Right lung (tissue), 10 donors: ENCODE data around the gene LY6G6C. TPM values are rescaled to one million over a fixed set of nuclear protein-coding genes. Genes with fewer than 3 reads are reported as not detected.

Experiments used
- DNase-seq, 2 donors: peaks; one replicate each; pipeline ENCODE4 v3.0.0-alpha.2; 2013
- long read RNA-seq, 8 donors: transcript quantifications; one replicate each; lab custom pipeline, GENCODE V29; 2026
- polyA plus RNA-seq, 5 donors: library from polyadenylated mRNA; unstranded; fragments of 120-200 nt; gene quantifications; one replicate each; pipeline versions ENCODE4 v1.2.1 to v1.2.3, GENCODE V29; 2013; ENCODE audit warnings: inconsistent platforms in 1 of 5, low replicate concordance in 1 of 5; ENCODE audit not compliant: insufficient read length in 5 of 5, insufficient read depth in 1 of 5

The LY6G6C gene, protein sequence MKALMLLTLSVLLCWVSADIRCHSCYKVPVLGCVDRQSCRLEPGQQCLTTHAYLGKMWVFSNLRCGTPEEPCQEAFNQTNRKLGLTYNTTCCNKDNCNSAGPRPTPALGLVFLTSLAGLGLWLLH
- polyA plus RNA-seq, result under 1 TPM; 0.39 to 0.93 (median 0.65) TPM
- long read RNA-seq, donor 1, result 0 reads
- long read RNA-seq, donor 2, result 0 reads
- long read RNA-seq, donor 3, result 0 reads
- long read RNA-seq, donor 4, result 0 reads
- long read RNA-seq, donor 5, result 0 reads
- long read RNA-seq, donor 6, result 0 reads
- long read RNA-seq, donor 7, result 0 reads
- long read RNA-seq, donor 8, result 0 reads

DNA sequence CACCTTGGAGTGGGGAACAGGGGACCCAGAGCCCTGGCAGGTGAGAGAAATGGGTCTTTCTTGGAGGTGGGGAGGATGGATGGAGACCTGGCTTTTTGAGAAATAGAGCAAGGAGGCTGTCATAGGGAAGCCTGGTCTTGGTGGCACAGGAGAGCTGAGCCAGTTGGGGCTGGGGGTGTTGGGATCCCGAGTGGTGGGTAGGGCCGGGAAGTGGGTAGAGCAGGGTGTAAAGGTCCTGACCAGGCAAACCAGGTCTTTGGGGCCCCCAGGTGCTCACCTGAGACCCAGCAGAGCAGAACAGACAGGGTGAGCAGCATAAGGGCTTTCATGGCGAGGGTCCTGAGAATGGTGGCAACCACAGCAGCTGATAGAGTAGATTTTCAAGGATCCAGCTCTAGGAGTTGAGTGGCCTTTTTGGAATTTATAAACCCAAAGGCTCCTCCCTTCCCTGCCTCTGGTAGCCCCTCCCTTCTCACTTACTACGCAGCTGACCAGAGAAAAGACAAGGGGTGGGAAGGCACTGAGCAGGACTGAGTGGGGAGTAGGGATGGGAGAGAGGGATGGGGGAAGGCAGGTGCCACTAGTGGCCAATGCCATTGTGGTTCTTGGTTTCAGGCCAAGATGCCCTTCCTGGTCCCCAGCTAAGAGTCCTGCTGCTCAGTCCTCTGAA lies at the start of gene LY6G6C:
Gene LY6G6C, minus strand, starts transcription at position 396 of the 670 bp plus-strand sequence. Its CDS starts 67 bp downstream, at position 329.
- DNase-seq, result no peak

DNA sequence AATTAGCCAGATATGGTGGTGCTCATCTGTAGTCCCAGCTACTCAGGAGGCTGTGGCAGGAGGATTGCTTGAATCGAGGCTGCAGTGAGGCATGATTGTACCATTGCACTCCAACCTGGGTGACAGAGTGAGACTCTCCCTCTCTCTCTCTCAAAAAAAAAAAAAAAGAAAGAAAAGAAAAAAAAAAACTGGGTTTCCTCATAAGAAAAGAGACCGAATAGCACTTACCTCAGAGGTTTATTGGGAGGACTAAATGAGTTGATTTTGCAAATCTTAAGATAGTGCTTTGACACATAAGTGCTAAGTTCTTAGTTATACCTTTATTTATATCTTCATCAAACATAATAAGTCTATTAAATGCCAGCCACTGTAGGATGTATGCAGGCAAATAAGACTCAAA lies 49.3 kb upstream of the LY6G6C start:
- DNase-seq, result no peak

DNA sequence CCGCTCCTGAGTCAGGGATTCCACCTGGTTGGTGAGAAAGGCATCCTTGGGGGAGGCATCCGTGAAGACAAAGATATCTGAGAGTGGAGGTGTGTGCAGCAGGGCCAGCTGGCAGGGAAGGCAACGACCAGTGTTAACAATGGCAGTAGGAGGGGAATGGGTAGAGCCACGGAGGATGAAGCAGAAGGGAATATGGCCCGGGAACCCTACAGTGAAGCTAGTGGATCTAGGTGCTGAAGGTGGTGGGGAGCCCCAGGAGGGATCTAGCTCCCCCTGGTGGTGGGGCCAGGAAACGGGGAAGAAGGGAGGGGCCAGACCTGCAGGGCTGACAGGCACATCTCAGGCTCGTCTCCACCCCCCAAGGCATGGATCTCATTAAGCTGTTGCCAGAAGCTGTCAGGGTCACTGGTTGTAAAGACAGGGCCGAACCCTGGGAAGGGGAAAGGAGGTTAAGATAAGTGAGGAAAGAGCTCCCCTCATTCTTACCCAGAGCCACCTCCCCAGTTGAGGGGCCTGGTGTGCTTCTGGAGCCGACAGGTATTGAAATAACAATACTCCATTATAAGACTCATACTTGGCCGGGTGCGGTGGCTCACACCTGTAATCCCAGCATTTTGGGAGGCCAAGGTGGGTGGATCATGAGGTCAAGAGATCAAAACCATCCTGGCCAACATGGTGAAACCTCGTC lies 48.3 kb upstream of the LY6G6C start:
- no peak for DNase-seq

DNA sequence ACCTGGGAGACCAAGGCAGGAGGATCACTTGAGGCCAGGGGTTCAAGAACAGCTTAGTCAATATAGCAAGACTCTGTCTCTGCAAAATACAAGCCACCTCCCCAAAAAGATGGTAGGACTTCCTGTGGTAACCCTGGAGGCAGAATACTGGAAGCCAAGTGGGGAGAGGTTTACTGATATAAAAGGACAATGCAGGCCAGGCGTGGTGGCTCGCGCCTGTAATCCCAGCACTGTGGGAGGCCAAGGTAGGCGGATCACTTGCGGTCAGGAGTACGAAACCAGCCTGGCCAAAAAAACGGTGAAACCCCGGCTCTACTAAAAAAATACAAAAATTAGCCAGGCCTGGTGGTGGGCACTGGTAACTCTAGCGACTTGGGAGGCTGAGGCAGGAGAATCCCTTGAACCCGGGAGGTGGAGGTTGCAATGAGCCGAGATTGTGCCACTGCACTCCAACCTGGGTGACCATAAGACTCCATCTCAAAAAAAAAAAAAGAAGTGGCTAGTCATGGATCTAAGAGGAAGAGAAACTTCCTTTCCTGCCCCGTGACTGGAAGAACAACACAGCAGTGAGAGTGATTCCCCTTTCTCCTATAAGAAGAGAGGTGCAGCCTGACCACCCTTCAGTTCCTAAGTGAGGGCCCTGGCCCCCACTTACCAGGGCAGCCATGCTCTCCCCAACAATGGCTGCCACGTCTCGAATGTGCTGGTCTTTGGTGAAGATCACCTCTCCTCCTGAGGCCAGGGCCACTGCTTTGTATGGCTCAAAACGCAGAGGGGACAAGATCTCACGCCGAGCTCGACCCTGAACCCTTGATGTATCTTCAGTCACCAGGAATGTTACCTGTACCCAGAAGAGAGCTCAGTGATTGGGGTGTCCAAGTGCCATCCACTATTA lies 47.1 kb upstream of the LY6G6C start:
- no peak for DNase-seq

DNA sequence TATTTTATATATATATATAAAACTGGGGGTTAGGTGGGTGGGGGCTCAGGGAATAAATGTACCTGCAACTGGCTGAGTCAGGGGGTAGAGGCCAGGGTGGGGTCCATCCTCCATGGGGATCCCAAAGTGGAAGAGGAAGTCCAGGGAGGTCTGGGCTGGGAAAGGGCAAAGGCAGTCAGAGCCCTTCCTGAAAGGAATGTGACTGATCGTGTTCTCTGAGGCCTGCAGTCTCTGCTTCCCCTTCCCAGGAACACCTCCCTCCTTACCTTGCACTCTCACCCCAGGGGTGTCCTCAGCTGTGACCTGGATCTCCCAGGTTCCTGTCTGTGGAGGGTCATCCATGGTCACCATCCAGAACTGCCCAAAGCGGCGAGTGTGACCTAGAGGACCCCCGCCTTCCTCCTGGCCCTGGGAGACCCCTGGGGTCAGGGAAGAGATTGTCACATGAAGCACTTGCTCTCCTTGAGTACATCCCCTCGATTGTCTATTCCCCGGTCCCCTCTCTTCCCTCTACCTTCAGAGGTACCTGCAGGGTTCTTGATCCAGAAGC lies 45.6 kb upstream of the LY6G6C start:
- no peak for DNase-seq

DNA sequence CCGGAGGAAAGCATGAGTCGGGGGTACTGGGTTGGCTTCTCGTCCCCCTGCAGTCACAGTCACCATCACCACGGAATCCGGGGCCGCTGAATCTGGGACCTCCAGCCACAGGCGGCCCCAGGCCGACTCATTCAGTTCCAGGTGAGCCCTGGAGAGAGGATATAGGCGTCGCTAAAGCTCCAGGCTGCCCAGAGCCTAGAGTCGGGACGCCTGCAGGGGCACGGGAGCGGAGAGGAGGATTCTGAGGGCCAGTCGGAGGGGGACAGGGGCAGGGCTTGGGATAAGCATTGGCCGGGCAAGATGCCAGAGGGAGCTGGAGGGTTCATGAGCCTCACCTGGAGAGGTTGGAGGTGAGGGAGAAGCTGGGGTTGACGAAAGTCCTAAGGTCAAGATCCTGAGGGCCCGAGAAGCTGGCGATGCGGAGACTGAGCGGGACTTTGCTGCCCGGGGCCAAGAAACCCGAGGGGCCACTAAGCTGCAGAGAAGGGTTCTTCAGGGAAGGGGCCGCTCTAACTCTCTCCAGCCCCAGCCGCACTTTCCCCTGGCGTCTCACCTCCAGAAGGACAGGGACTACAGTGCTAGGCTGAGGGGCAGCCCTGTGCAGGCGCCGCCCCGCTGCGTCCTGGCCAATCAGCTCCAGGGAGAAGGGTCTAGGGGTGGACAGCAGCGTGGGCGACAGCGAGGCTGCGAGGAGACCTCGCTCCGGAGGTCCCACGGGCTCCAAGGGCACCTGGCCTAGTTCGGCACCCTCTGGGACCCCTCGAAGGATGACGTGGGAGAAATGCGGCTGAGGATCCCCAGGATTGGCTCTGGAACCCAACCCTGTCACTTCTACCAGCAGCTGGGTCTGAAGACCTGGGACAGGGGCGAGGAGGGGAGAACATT lies 44.6 kb upstream of the LY6G6C start:
- DNase-seq, result no peak

DNA sequence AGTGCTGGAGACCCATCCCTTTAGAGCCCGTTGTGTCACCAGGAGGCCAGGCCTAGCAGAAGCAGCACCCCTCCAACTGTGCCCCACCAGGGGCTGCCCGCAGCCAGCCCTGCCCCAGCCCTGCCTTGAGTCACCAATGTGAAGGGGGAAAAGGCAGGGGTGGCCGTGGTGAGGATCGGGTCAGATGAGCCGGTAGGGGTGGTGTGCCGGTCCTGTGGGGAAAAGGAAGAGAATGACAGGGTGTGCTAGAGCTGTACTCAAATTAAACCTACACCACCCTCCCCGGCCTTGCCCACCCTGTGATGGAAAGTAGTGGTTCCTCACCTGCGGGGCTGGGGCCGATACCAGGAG lies 44.0 kb upstream of the LY6G6C start:
- no peak for DNase-seq

DNA sequence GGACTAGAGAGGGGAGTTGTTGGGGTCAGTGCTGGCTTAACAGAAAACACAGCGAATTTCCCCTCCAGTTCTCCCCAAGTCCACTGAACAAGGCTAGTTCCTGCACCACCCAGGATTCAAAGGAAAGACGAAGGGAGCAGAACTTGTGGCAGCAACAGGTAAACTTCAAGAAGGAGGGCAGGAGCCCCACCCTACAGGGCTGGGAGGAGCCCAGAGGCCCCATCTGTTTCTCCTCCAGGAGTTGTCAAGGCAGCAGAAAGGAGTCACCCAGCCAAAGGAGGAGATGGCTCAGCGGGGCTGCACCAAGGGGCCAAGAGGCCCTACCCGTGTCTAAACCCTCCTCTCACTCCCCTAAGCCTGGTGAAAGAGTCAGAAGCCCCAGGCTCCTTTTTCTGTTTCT lies 42.7 kb upstream of the LY6G6C start:
- DNase-seq, result no peak

DNA sequence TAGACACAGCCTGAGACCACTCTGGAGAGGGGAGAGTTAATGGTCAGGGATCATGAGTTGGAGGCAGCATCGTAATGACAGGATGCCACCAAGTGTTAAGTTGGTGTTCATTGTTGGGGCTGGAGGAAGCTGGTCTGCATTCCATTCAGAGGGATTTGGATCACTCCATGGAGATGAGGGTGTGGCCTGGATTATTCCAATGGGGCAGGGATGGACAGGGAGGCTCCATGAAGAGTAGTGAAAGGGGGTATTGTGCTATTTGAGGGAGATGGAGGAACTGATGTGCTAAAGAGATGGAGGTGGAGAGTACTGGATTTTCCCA lies 42.0 kb upstream of the LY6G6C start:
- DNase-seq, result no peak

DNA sequence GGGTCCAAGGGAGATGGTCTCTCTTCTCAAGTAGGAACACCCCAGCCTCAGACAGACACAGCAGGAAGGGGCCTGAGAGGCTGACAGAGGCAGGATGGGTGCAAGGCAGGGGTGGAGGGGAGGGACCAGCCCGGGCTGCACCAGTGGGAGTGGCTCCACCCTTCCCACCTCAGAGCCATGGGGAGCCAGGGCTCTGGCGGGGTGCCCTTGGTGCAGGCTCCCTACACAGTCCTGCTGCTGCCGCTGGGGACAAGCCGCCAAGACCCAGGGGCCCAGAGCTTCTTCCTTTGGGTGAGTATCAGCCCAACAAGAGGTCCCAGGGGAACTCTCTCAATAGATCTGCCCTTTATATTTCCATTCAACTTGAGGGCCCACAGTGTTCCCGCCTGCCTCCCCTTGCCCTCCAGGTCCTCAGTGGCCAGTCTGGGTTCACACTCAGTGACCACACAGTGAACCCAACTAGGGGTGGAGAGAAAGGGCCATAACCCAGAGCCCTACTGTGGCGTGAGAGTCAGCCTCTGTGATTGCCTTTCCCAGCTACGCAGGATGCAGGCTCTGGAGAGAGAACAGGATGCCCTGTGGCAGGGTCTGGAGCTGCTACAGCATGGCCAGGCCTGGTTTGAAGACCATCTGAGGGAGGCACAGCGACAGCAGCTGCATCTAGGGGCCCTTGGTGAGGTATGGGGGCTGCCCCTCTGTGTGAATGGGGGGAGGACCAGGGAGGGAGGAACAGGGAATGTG lies 41.5 kb upstream of the LY6G6C start:
- no peak for DNase-seq

DNA sequence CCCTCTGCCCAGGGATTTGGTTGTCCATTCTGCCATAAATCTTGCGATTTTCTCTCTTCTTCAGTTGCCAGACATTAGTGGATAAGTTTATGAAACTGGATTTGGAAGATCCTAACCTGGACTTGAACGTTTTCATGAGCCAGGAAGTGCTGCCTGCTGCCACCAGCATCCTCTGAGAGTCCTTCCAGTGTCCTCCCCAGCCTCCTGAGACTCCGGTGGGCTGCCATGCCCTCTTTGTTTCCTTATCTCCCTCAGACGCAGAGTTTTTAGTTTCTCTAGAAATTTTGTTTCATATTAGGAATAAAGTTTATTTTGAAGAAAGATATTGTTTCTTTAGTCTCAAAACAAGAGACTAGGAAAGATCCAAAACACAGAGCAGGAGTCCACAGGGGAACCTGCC lies 40.8 kb upstream of the LY6G6C start, which contains the start of gene SAPCD1:
Gene SAPCD1, plus strand, starts transcription at position 301 of the 400 bp plus-strand sequence. CDS start 399 bp downstream, outside the sequence.
- DNase-seq, result no peak

DNA sequence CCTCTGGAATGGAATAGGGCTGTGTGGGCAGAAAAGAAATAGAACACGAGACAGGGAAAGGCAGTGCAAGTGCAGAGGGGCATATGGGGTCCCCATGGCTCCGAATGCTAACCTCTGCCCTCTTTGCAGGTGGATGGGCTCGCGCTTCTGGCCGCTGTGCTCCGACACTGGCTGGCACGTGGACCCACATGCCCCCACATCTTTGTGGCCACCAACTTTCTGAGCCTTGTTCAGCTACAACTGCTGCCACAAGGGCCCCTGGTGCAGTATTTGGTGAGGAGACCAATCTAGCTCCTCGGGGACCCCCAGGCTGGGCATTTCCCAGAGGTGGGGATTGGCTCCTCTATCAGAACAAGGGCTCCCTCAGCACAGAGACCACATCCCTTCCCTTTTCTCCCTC lies 39.8 kb upstream of the LY6G6C start:
- no peak for DNase-seq

DNA sequence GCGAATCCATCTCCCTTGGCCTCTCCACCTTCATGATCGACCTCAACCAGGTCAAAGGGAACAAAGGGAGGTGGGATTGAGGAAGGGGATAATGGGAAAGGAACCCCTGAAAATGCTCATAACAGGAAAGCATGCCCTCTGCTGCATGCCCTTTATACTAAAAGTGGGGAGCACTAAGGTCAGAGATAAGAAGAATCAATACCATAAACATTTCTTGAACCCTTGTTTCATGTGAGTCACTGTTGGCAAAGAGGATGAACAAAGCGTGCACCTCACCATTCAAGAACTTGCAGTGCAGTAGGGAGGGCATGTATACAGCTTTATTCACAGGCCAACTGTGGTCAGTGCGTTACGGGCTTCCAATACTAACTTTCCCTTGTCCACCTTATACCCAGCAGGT lies 39.2 kb upstream of the LY6G6C start:
- no peak for DNase-seq

DNA sequence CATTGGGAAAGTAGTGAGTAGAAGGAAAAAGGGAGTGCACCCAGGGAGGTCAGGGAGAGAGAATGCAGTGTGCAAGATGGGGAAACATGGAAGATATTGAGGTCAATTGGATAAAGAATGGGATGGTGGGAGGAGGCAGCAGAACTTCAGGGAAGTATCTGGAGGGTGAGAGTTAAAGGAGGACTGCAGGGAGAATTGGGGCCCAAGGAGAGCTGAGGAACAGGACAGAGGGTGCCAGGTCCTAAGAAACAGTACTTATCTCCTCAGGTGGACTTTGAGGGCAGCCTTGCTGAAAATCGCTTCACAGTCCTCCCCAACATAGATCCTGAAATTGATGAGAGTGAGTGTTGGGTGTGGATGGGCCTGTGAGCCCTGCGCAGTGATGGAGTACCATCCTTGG lies 36.7 kb upstream of the LY6G6C start:
- no peak for DNase-seq

DNA sequence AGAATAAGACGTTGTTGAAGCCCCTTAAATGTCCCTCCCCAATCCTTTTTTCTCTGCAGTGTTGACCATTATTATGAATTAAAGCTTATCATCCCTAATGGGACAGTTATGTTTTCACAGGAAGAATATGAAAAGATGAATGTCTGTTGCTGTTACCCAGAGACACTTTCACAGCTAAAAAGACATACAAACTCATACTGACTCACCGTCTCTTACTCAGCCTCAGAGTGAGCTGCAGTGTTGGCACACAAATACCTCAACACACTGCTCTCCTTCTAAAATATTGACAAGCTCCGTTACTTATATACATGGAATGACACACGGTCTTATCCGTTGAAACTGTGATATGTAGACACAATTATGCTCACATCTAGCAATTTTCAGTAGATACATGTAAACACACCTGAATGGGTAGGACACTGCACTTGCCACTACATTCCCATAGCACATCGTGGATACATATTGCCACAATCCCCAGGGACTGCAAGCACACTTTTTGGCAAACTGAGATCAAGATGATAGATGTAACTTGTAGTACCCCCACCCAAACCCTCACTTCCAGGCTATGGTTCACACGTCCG lies 31.3 kb upstream of the LY6G6C start:
- DNase-seq, result no peak

DNA sequence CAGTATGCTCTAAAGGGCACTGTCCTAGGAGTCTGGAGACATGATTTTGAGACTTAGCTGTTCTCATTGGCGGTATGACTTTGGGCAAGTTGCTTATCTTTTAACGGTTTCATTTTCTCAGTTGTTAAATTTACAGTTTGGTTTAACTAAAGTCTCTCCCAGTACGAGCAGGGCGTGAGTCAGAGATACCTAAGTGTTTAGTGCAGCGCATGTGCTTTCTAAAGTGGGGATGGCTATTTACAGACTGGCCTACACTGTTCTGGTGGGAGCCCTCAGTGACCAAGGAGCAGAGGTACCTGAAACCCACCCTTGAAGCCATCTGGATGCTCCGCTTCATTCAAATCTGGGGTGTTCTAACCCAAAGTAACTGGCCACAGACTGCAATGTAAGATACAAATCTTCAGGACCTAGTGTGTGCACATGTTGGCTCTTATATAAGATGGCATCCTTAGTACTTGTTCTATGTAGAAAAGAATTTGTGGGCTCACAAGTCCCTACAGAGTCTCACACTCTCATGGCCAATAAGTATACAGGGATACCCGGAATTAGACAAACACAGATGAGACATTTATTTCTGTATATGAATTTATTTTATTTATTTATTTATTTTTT lies 29.0 kb upstream of the LY6G6C start:
- no peak for DNase-seq

DNA sequence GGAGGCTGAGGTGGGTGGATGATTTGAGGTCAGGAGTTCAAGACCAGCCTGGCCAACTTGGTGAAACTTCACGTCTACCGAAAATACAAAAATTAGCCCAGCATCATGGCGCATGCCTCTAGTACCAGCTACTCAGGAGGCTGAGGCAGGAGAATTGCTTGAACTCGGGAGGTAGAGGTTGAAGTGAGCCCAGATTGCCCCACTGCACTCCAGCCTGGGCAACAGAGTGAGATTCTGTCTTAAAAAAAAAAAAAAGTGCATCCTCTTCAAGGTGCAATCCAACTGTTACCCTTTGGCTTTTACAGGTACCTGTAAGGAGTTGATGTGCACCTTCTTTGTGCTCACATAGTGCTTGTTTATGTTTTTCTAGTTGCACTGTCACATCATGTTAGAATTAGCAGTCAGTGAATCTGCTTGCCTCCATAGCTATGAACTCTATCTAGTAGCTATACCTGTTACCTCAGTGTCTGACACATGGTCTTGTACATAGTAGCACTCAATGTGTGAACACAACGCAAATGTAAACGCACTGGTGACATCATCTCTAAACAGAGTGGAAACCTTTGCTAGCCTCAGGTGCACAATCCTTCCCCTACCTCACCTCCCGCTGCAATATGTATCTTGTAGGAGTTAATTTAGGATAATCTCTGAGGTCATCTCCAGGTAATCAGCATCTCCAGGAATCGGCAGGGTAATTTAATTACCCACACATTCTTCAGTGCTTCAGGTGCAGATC lies 27.9 kb upstream of the LY6G6C start:
- no peak for DNase-seq

DNA sequence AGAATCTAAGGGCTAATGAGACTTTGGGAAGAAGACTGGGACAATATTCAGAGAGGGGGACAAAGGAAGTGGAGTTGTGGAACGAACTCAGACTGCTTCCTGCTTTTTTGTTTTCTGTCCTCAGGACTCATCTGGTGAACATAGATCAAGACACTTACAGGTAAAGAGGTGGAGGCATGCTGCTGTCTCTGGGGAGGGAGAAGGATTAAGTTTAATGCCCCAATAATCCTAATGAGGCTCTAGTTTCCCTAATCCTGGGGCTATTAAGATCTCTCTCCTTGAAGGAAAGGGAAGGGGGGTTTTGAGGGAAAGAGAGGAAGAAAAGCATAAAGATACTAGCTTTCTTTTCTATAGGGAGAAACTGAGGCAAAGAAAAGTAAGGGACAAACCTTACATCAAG lies 22.9 kb upstream of the LY6G6C start:
- DNase-seq, result no peak
